ENCODE measurements around the gene FIP1L1.

FIP1L1 gene

GRCh38 chr4:53498706-53499105, 121.3 kb downstream of the FIP1L1 start:
- no peak for DNase-seq (ENCODE audit: low read depth in 3 of 3, low spot score in 1 of 3)

- DNase-seq (ENCODE audit: low read depth in 3 of 3, low spot score in 1 of 3) = no peak
Observed at GRCh38 chr4:53499791-53500190, 122.3 kb downstream of the FIP1L1 start.

GRCh38 chr4:53500546-53500945, 123.1 kb downstream of the FIP1L1 start:
- no peak for DNase-seq (ENCODE audit: low read depth in 3 of 3, low spot score in 1 of 3)

- no peak for DNase-seq (ENCODE audit: low read depth in 3 of 3, low spot score in 1 of 3)
Observed at GRCh38 chr4:53501561-53501960, 124.1 kb downstream of the FIP1L1 start.

- no peak for DNase-seq (ENCODE audit: low read depth in 3 of 3, low spot score in 1 of 3)
Observed at GRCh38 chr4:53502094-53502493, 124.7 kb downstream of the FIP1L1 start.

GRCh38 chr4:53505947-53506346, 128.5 kb downstream of the FIP1L1 start:
- no peak for DNase-seq (ENCODE audit: low read depth in 3 of 3, low spot score in 1 of 3)

- no peak for DNase-seq (ENCODE audit: low read depth in 3 of 3, low spot score in 1 of 3)
Observed at GRCh38 chr4:53507058-53507457, 129.6 kb downstream of the FIP1L1 start.

GRCh38 chr4:53507671-53508286, 130.3 kb downstream of the FIP1L1 start:
- DNase-seq (ENCODE audit: low read depth in 3 of 3, low spot score in 1 of 3) = no peak

- no peak for DNase-seq (ENCODE audit: low read depth in 3 of 3, low spot score in 1 of 3)
Observed at GRCh38 chr4:53508446-53508845, 131.0 kb downstream of the FIP1L1 start.

- DNase-seq (ENCODE audit: low read depth in 3 of 3, low spot score in 1 of 3) = no peak
Observed at GRCh38 chr4:53510321-53510720, 132.9 kb downstream of the FIP1L1 start.

Measured in stimulated activated CD4-positive, alpha-beta T cell treated with anti-CD3 and anti-CD28 coated beads, TNF-alpha, amount 100 ng/mL, for 1 hour (primary cell).